Transverse colon (tissue), 4 donors: ENCODE data around the gene FSTL1. TPM values are rescaled to one million over a fixed set of nuclear protein-coding genes. Genes with fewer than 3 reads are reported as not detected.

Experiments
- DNase-seq: peaks from one replicate; pipeline ENCODE4 v3.0.0-alpha.2; 2019
- H3K27ac ChIP-seq, 4 donors: fragments of 200-600 bp; sonication (generic); 2 replicates each; pipeline ENCODE4 v1.5.1; 2016 to 2018; ENCODE audit warnings: inconsistent platforms in 4 of 4
- H3K27me3 ChIP-seq: fragments of 200-600 bp; sonication (generic); 2 replicates; pipeline ENCODE4 v1.5.1; 2017; ENCODE audit warnings: inconsistent platforms
- H3K36me3 ChIP-seq, 4 donors: fragments of 200-600 bp; sonication (generic); 2 replicates each; pipeline ENCODE4 v1.5.1; 2017 to 2019; ENCODE audit warnings: inconsistent platforms in 4 of 4
- H3K4me1 ChIP-seq, 4 donors: fragments of 200-600 bp; sonication (generic); 2 replicates each; pipeline ENCODE4 v1.5.1; 2017 to 2020; ENCODE audit warnings: inconsistent platforms in 4 of 4
- H3K4me3 ChIP-seq, 4 donors: fragments of 200-600 bp; sonication (generic); 1 replicate in 1 of 4; 2 replicates in 3 of 4; pipeline versions ENCODE4 v1.5.1 to v1.6.1; 2017 to 2019; ENCODE audit warnings: inconsistent platforms in 4 of 4
- H3K9me3 ChIP-seq, 2 donors: fragments of 200-600 bp; sonication (generic); 2 replicates each; pipeline ENCODE4 v1.5.1; 2017 to 2019; ENCODE audit warnings: inconsistent platforms in 2 of 2
- CTCF ChIP-seq, 5 experiments: fragments of 200-600 bp in 3 of 5; fragments of 450-650 bp in 2 of 5; sonication (generic) in 3 of 5; IDR thresholded peaks; 1 replicate in 2 of 5; 2 replicates in 3 of 5; pipeline ENCODE4 v1.5.1; 2016 to 2017; ENCODE audit warnings: antibody characterized with exemption in 5 of 5, inconsistent platforms in 3 of 5, mild to moderate bottlenecking in 2 of 5, moderate library complexity in 1 of 5
- EP300 ChIP-seq: sonication (generic); formaldehyde crosslinking; IDR thresholded peaks from one replicate; pipeline ENCODE4 v1.6.1; 2017; ENCODE audit warnings: antibody characterized with exemption, low read depth
- POLR2A ChIP-seq: fragments of 450-650 bp; IDR thresholded peaks from one replicate; pipeline ENCODE4 v1.6.1; 2016; ENCODE audit warnings: antibody characterized with exemption, mild to moderate bottlenecking, moderate library complexity
- POLR2AphosphoS5 ChIP-seq, 3 donors: sonication (generic); formaldehyde crosslinking; IDR thresholded peaks; one replicate each; pipeline ENCODE4 v1.6.1; 2016; ENCODE audit warnings: antibody characterized with exemption in 3 of 3
- WGBS, 2 donors: methylation state at CpG; one replicate each; pipeline ENCODE4 v1.1.5; 2018; ENCODE audit warnings: low coverage in 1 of 2; 5-methylcytosine and 5-hydroxymethylcytosine counted together
- in situ Hi-C, 4 donors: fragments of 200-750 bp; cut with MboI; loops; one replicate each; pipeline versions ENCODE4 v1.15.0 to v1.15.1; 2017; ENCODE audit warnings: low sequenced_read_pairs in 3 of 4, low pct_ligation_motif_present in 1 of 4, low pct_unique_long_range_greater_than_20kb in 1 of 4
- intact Hi-C: fragments of 100-400 bp; cut with DNase I; formaldehyde crosslinking; loops from one replicate; pipeline ENCODE4 v1.15.1; 2023; ENCODE audit warnings: low total_unique reads
- total RNA-seq, 4 donors: library from RNA; depleted of rRNA; stranded (reverse); fragments of >200 nt; gene quantifications; one replicate each; pipeline ENCODE4 v1.1.0, GENCODE V29; 2016

FSTL1 gene
- total RNA-seq, 4 donors from 2014 or later, result 81.2 to 106 (median 91.8) TPM

- H3K4me3 ChIP-seq, result no peak overlapping the region
- TF ChIP-seq POLR2A (no peak), EP300 (no peak), POLR2AphosphoS5 (IDR thresholded peaks at IDR 0.05) (no peak), CTCF (IDR thresholded peaks at IDR 0.05) (no peak)
- no peak for DNase-seq
- no peak overlapping the region for H3K27ac ChIP-seq
- intact Hi-C loops, result no loop called here
- WGBS, 2 donors, result 50 to 54% methylated on average over 1 of the region's 1 CpG
- no peaks in the 10 kb centered on the region for H3K27me3 ChIP-seq
- in situ Hi-C loops, result loop anchor here in 1 of 4 donors (25.0 kb wide), 1 partner anchor 877 kb away; the partner anchor contains the start of gene TIMMDC1
- H3K4me1 ChIP-seq, result no peaks in the 10 kb centered on the region
- H3K9me3 ChIP-seq, result no peaks in the 10 kb centered on the region
- H3K36me3 ChIP-seq, result no peaks in the 10 kb centered on the region
Observed at GRCh38 chr3:120364101-120364500, 86.7 kb downstream of the FSTL1 start.

- H3K36me3 ChIP-seq, result no peaks in the 10 kb centered on the region
- in situ Hi-C loops, result loop anchor here in 1 of 4 donors (25.0 kb wide), 1 partner anchor 871 kb away; the partner anchor contains the start of gene TIMMDC1
- H3K4me3 ChIP-seq, result no peak overlapping the region
Observed at GRCh38 chr3:120357807-120358206, 93.0 kb downstream of the FSTL1 start.

GRCh38 chr3:120355486-120355885, 95.3 kb downstream of the FSTL1 start:
- Histone ChIP-seq H3K4me3 (no peak overlapping the region), H3K9me3 (no peaks in the 10 kb centered on the region), H3K27ac (no peak overlapping the region), H3K4me1 (peaks cover 0 to 5% (median 2%) of the 10 kb centered on the region in 4 donors), H3K36me3 (no peaks in the 10 kb centered on the region), H3K27me3 (no peaks in the 10 kb centered on the region)
- intact Hi-C loops (no loop called here), in situ Hi-C loops (loop anchor here in 1 of 4 donors (25.0 kb wide), 1 partner anchor 868 kb away; the partner anchor contains the start of gene TIMMDC1)
- no peak for TF ChIP-seq EP300
- no peak for TF ChIP-seq POLR2AphosphoS5 (IDR thresholded peaks at IDR 0.05)
- TF ChIP-seq CTCF (IDR thresholded peaks at IDR 0.05), result no peak
- no peak for TF ChIP-seq POLR2A
- WGBS, 2 donors, result 82 to 83% methylated on average over 1 of the region's 1 CpG
- no peak for DNase-seq

More at GRCh38 chr3:120357807-120358206, 93.0 kb downstream of the FSTL1 start:
- no peak for TF ChIP-seq EP300
- no peak overlapping the region for H3K27ac ChIP-seq
- no peaks in the 10 kb centered on the region for H3K27me3 ChIP-seq
- H3K9me3 ChIP-seq, result no peaks in the 10 kb centered on the region
- intact Hi-C loops, result no loop called here
- H3K4me1 ChIP-seq, result no peaks in the 10 kb centered on the region
- no peak for DNase-seq

- Histone ChIP-seq H3K27me3 (no peaks in the 10 kb centered on the region), H3K27ac (no peak overlapping the region), H3K9me3 (no peaks in the 10 kb centered on the region), H3K36me3 (no peaks in the 10 kb centered on the region), H3K4me3 (no peak overlapping the region), H3K4me1 (peaks cover 0 to 12% (median 6%) of the 10 kb centered on the region in 4 donors)
- in situ Hi-C loops (loop anchor here in 1 of 4 donors (25.0 kb wide), 1 partner anchor 866 kb away; the partner anchor contains the start of gene TIMMDC1), intact Hi-C loops (no loop called here)
- DNase-seq, result no peak
- no peak for TF ChIP-seq EP300
Observed at GRCh38 chr3:120353463-120353862, 97.3 kb downstream of the FSTL1 start.

- no peak overlapping the region for H3K27ac ChIP-seq
- H3K27me3 ChIP-seq, result no peaks in the 10 kb centered on the region
- intact Hi-C loops, result no loop called here
- peaks cover 3 to 23% (median 14%) of the 10 kb centered on the region in 4 donors for H3K4me1 ChIP-seq
- DNase-seq, result no peak
- no peak overlapping the region for H3K4me3 ChIP-seq
- TF ChIP-seq EP300 (no peak), CTCF (IDR thresholded peaks at IDR 0.05) (no peak), POLR2AphosphoS5 (IDR thresholded peaks at IDR 0.05) (no peak)
- WGBS, 2 donors, result 80 to 93% methylated on average over 3 to 4 of the region's 4 CpGs
- H3K9me3 ChIP-seq, result no peaks in the 10 kb centered on the region
- no peaks in the 10 kb centered on the region for H3K36me3 ChIP-seq
- in situ Hi-C loops, result loop anchor here in 1 of 4 donors (25.0 kb wide), 1 partner anchor 865 kb away; the partner anchor contains the start of gene TIMMDC1
Observed at GRCh38 chr3:120352017-120352416, 98.8 kb downstream of the FSTL1 start.
